GM21528 (cell line): ENCODE data around the gene FLT4.

Experiments used
- ATAC-seq: cut with Tn5 transposase; IDR thresholded peaks from one replicate; pipeline ENCODE4 v1.9.1; 2021; ENCODE audit warnings: mild to moderate bottlenecking, moderate library complexity; ENCODE audit not compliant: unreplicated experiment, low FRiP score

Gene FLT4

DNA sequence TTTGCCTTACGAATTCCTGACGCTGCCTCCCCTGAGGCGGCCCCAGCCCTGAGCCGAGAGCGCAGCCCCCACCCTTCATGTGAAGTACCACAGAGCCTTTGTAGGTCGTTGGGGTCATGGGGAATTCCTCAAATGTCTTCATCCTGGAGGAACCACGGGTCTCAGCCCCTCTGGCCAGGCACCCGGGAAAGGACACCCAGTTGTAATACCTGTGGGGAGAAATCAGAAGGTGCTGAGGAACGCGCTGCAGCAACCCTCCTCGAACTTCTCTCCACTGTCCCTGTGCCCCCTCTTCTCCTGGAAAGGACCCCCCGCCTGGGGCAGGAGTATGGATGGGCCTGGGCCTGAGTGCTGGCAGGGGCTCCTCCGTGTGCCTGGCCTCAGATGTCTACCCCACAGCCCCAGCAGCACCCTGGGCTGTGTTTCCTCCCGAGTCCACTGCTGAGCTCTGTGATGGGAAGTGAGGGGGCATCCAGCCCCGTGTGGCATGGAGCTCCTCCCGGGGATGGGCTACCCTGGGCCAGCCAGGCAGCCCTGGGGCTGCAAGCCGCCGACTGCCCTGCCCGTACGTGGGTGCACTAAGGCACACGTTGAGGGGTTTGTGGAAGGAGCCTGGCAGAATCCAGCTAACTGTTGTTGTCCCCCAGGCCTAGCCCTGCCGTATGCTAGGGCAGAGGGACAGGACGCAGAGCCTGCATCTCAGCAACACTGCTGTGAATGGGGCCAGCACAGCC lies 39.4 kb downstream of the FLT4 start:
- ATAC-seq: no peak

GRCh38 chr5:180609386-180609785 lies 40.0 kb downstream of the FLT4 start:
- no peak for ATAC-seq

DNA sequence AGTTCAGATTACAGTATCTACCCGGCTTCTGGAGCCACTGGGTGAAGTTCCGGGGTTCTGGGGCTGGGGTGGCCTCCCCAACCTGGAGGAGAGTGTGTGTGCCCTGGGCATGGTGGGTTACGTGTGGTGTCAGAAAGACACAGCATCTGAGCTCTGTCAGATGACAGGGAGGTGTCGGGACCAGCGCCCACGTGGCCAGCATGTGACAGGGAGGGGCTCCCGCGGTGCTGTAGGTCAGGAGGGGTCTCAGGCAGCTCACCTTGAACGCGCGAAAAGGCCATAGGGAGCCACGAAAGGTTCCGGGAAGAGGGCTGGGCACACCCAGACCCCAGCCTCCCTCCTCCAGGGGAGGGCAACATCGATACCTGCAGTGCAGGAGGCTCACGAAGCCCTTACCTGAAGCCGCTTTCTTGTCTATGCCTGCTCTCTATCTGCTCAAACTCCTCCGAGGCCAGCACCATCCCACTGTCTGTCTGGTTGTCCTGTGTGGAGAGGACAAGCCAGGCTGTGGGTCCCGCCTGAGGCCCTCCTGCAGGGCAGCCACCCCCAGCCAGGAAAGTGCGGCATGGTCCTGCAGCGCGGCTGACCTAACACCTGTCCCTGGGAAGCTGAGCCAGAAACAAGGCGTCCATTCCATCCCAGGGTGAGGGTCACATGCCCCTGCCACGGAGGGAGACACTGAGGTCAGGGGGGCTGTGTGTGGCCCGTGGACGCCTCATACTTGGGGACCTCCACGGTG lies 40.7 kb downstream of the FLT4 start:
- no peak for ATAC-seq

DNA sequence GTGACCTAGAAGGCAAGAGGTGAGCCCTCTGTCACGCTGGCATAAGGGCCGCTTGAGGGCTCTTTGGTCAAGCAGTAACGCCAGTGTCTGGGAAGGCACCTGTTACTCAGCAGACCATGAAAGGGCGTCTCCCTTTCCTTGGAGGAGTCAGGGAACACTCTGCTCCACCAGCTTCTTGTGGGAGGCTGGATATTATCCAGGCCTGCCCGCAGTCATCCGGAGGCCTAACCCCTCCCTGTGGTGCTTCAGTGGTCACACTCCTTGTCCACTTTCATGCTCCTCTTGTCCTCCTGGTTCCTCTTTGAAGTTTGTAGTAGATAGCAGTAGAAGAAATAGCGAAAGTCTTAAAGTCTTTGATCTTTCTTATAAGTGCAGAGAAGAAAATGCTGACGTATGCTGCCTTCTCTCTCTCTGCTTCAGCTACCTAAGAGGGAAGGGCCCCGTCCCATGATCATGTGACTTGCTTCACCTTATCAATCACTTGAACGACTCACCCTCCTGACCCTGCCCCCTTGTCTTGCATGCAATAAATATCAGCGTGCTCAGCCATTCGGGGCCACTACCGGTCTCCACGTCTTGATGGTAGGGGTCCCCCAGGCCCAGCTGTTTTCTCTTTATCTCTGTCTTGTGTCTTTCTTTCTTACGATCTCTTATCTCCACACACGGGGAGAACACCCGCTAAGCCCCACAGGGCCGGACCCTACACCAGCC lies 41.4 kb downstream of the FLT4 start:
- ATAC-seq: no peak

GRCh38 chr5:180606215-180606785 lies 43.1 kb downstream of the FLT4 start:
- no peak for ATAC-seq

GRCh38 chr5:180605554-180606214 lies 43.7 kb downstream of the FLT4 start:
- no peak for ATAC-seq

DNA sequence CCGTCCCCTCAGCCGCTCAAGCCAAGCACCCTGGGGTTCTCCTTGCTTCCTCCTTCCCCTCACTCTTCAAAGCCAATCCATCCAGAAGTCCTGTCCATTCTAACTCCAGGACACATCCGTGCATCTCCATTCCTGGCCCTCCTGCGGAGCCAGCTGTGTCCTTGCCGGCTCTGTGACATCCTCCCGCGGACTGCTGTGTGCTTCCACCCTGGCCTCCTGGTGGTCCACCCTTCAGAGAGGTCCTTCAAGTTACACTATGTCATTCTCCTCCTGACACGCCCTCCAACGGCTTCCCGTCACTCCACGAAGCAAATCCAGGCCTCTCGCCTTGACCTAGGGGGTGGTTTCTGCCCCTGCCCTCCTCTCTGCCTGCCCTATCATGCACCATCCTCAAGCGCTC lies 45.1 kb downstream of the FLT4 start:
- no peak for ATAC-seq

DNA sequence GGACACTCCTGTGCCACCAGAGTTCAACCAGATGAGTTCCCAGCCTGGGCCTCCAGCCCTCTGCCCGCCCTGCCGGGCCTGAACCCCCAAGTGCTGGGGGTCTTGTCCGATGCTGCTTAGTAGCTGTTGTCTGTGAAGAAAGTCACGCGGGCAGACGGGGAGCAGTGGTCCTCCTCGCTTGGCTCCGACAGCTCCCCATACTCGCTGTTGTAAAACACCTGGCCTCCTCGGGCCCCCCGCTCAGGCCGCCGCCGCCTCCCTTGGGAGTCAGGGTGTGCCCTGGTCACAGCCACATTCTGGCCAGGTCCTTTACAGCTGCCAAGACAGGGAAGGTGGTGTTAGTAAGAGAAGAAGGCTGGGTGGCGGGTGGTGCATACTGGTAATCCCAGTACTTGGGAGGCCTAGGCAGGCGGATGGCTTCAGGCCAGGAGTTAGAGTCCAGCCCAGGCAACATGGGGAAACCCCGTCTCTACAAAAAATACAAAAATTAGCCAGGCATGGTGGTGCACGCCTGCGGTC lies 46.3 kb downstream of the FLT4 start:
- ATAC-seq: no peak

GRCh38 chr5:180602481-180603075 lies 46.8 kb downstream of the FLT4 start:
- no peak for ATAC-seq

GRCh38 chr5:180601591-180602480 lies 47.6 kb downstream of the FLT4 start:
- no peak for ATAC-seq

DNA sequence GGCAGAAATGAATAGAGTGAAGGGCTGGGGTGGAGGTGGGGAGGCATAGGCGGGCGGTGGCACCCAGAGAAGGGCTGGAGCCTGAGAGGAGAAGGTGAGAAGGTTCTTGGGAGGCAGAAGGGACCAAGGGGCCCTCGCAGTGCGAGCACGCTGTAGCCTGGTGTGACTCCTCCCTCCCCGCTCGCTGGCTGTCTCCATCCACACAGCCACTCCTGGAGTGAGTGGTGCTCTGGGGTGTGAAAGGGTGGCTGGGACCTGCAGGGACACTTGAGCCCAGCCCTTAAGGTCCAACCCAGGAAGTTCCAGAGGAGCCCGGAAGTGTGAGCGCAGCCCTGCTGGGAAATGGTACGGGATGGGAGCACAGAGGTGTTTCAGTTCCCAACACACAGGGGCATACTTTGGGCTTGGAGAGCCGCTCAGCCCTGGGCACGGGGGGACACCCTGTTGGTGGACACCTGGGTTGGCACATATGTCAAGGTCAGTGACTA lies 48.8 kb downstream of the FLT4 start:
- ATAC-seq: no peak

GRCh38 chr5:180599981-180600553 lies 49.3 kb downstream of the FLT4 start:
- no peak for ATAC-seq

- ATAC-seq: no peak
Observed at GRCh38 chr5:180599590-180599914, 49.8 kb downstream of the FLT4 start.

- ATAC-seq: no peak
Observed at GRCh38 chr5:180598797-180599589, 50.4 kb downstream of the FLT4 start.

DNA sequence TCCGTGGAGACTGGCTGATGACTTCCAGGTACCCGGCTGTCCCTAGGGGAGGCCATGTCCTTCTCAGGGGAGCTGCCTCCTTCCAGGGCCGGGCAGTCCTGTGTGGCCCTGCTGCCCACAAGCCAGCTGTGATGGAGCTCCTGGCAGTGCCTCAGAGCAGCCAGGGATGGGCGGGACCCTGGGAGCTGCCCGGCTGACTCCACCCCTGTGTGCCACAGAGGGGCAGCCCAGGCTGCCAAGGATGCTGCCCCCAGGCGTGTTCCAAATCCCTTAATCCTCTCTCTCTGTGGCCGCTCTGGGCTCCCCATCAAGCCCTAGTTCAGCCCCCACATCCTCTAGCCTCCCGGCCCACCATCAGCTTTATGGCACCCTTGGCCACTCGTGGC lies 51.1 kb downstream of the FLT4 start:
- ATAC-seq: no peak

- ATAC-seq: no peak
Observed at GRCh38 chr5:180596668-180597231, 52.6 kb downstream of the FLT4 start.

- ATAC-seq: no peak
Observed at GRCh38 chr5:180596115-180596667, 53.2 kb downstream of the FLT4 start.
